ENCODE results near the gene KLHDC8B. TPM values are rescaled to one million over a fixed set of nuclear protein-coding genes. Genes with fewer than 3 reads are reported as not detected.
"Not testable (repeated sequence)": the region's sequence is repeated elsewhere in the genome, so short reads cannot be mapped to it uniquely, and the experiment has no call there.

The KLHDC8B gene
- total RNA-seq, 1 donor from 2014 or later, result 43.7 TPM

GRCh38 chr3:49213998-49214397 lies 42.6 kb downstream of the KLHDC8B start:
- intact Hi-C loops (cut with DNase I), result no loop called here
- Histone ChIP-seq H3K4me1 (peaks cover 12% of the 10 kb centered on the region), H3K4me3 (no peak overlapping the region), H3K36me3 (no peaks in the 10 kb centered on the region), H3K27ac (no peak overlapping the region), H3K27me3 (no peaks in the 10 kb centered on the region), H3K9me3 (no peaks in the 10 kb centered on the region)
- no peak for DNase-seq (ENCODE audit: extremely low spot score in 2 of 2)
- no peak for TF ChIP-seq POLR2AphosphoS5 (IDR thresholded peaks at IDR 0.05; ENCODE audit: insufficient read depth in 1 of 2, low read depth in 1 of 2)
- TF ChIP-seq CTCF (IDR thresholded peaks at IDR 0.05), result no peak
- TF ChIP-seq POLR2A (IDR thresholded peaks at IDR 0.05), result no peak

- peaks cover 14% of the 10 kb centered on the region for H3K4me1 ChIP-seq
- H3K36me3 ChIP-seq; DNase-seq (ENCODE audit: extremely low spot score in 2 of 2); H3K4me3 ChIP-seq; H3K27me3 ChIP-seq; intact Hi-C loops (cut with DNase I); H3K9me3 ChIP-seq; H3K27ac ChIP-seq: not testable (repeated sequence)
Observed at GRCh38 chr3:49216687-49217086, 45.3 kb downstream of the KLHDC8B start.

GRCh38 chr3:49217108-49217507 lies 45.7 kb downstream of the KLHDC8B start:
- DNase-seq (ENCODE audit: extremely low spot score in 2 of 2); H3K9me3 ChIP-seq: not testable (repeated sequence)

GRCh38 chr3:49217688-49218470 lies 46.5 kb downstream of the KLHDC8B start:
- H3K9me3 ChIP-seq, result no peaks in the 10 kb centered on the region
- peak overlapping the region; percentile 70 for H3K27ac ChIP-seq
- no peak overlapping the region for H3K4me3 ChIP-seq
- intact Hi-C loops (cut with DNase I), result no loop called here
- peaks cover 14% of the 10 kb centered on the region for H3K4me1 ChIP-seq
- no peaks in the 10 kb centered on the region for H3K36me3 ChIP-seq
- no peaks in the 10 kb centered on the region for H3K27me3 ChIP-seq
- TF ChIP-seq POLR2A (IDR thresholded peaks at IDR 0.05) (no peak), CTCF (IDR thresholded peaks at IDR 0.05) (no peak), POLR2AphosphoS5 (IDR thresholded peaks at IDR 0.05; ENCODE audit: insufficient read depth in 1 of 2, low read depth in 1 of 2) (no peak)
- no peak for DNase-seq (ENCODE audit: extremely low spot score in 2 of 2)

More at GRCh38 chr3:49217108-49217507, 45.7 kb downstream of the KLHDC8B start:
- H3K4me1 ChIP-seq, result peaks cover 14% of the 10 kb centered on the region
- H3K36me3 ChIP-seq; H3K4me3 ChIP-seq; H3K27me3 ChIP-seq; intact Hi-C loops (cut with DNase I): not testable (repeated sequence)
- H3K27ac ChIP-seq, result peak overlapping the region; percentile 70

GRCh38 chr3:49218471-49218989 lies 47.1 kb downstream of the KLHDC8B start:
- intact Hi-C loops (cut with DNase I); H3K4me3 ChIP-seq; H3K27me3 ChIP-seq; H3K36me3 ChIP-seq; H3K9me3 ChIP-seq: not testable (repeated sequence)
- Histone ChIP-seq H3K27ac (peak overlapping the region; percentile 70), H3K4me1 (peaks cover 14% of the 10 kb centered on the region)
- DNase-seq (ENCODE audit: extremely low spot score in 2 of 2), result peak in 1 of 2 donors; percentile 94
- peak; percentile 48 to 98 for TF ChIP-seq POLR2AphosphoS5 (IDR thresholded peaks at IDR 0.05; ENCODE audit: insufficient read depth in 1 of 2, low read depth in 1 of 2)

- peaks cover 14% of the 10 kb centered on the region for H3K4me1 ChIP-seq
- no peaks in the 10 kb centered on the region for H3K9me3 ChIP-seq
- no peaks in the 10 kb centered on the region for H3K27me3 ChIP-seq
- peak overlapping the region; percentile 70 for H3K27ac ChIP-seq
- H3K36me3 ChIP-seq, result no peaks in the 10 kb centered on the region
- no peak for TF ChIP-seq POLR2AphosphoS5 (IDR thresholded peaks at IDR 0.05; ENCODE audit: insufficient read depth in 1 of 2, low read depth in 1 of 2)
- no peak for TF ChIP-seq CTCF (IDR thresholded peaks at IDR 0.05)
- TF ChIP-seq POLR2A (IDR thresholded peaks at IDR 0.05), result no peak
- no peak for DNase-seq (ENCODE audit: extremely low spot score in 2 of 2)
- H3K4me3 ChIP-seq, result no peak overlapping the region
- intact Hi-C loops (cut with DNase I), result no loop called here
Observed at GRCh38 chr3:49219132-49219531, 47.7 kb downstream of the KLHDC8B start.

GRCh38 chr3:49220985-49221563 lies 49.7 kb downstream of the KLHDC8B start:
- H3K36me3 ChIP-seq; intact Hi-C loops (cut with DNase I): not testable (repeated sequence)

More at GRCh38 chr3:49220985-49221563, 49.7 kb downstream of the KLHDC8B start:
- H3K4me3 ChIP-seq; H3K9me3 ChIP-seq; DNase-seq (ENCODE audit: extremely low spot score in 2 of 2); H3K27me3 ChIP-seq: not testable (repeated sequence)
- Histone ChIP-seq H3K4me1 (peaks cover 14% of the 10 kb centered on the region), H3K27ac (peak overlapping the region; percentile 45)

Data from vagina (tissue), 2 donors.